ENCODE measurements around the gene PDZD2.
"Not testable (repeated sequence)": the region's sequence is repeated elsewhere in the genome, so short reads cannot be mapped to it uniquely, and the experiment has no call there.

Gene PDZD2

GRCh38 chr5:32002755-32003154, 363.8 kb downstream of the PDZD2 start:
- Mint-ChIP-seq H3K4me1 (ENCODE audit: low read depth) (no peaks in the 10 kb centered on the region), H3K27ac (no peak overlapping the region), H3K27me3 (no peaks in the 10 kb centered on the region), H3K9me3 (ENCODE audit: low read depth) (no peaks in the 10 kb centered on the region), H3K4me3 (no peak overlapping the region), H3K36me3 (no peaks in the 10 kb centered on the region)

GRCh38 chr5:32003981-32004380, 365.1 kb downstream of the PDZD2 start:
- H3K9me3 Mint-ChIP-seq (ENCODE audit: low read depth), result no peaks in the 10 kb centered on the region
- no peaks in the 10 kb centered on the region for H3K27me3 Mint-ChIP-seq
- H3K27ac Mint-ChIP-seq, result no peak overlapping the region
- no peaks in the 10 kb centered on the region for H3K36me3 Mint-ChIP-seq
- no peaks in the 10 kb centered on the region for H3K4me1 Mint-ChIP-seq (ENCODE audit: low read depth)
- H3K4me3 Mint-ChIP-seq, result no peak overlapping the region

- H3K27ac Mint-ChIP-seq, result no peak overlapping the region
- H3K4me1 Mint-ChIP-seq (ENCODE audit: low read depth), result no peaks in the 10 kb centered on the region
- H3K36me3 Mint-ChIP-seq, result no peaks in the 10 kb centered on the region
- no peaks in the 10 kb centered on the region for H3K9me3 Mint-ChIP-seq (ENCODE audit: low read depth)
- no peak overlapping the region for H3K4me3 Mint-ChIP-seq
- H3K27me3 Mint-ChIP-seq, result no peaks in the 10 kb centered on the region
Observed at GRCh38 chr5:32004404-32004803, 365.5 kb downstream of the PDZD2 start.

GRCh38 chr5:32008746-32009145, 369.8 kb downstream of the PDZD2 start:
- Mint-ChIP-seq H3K27ac (no peak overlapping the region), H3K36me3 (no peaks in the 10 kb centered on the region), H3K27me3 (no peaks in the 10 kb centered on the region), H3K4me3 (no peak overlapping the region), H3K9me3 (ENCODE audit: low read depth) (no peaks in the 10 kb centered on the region), H3K4me1 (ENCODE audit: low read depth) (no peaks in the 10 kb centered on the region)

- H3K36me3 Mint-ChIP-seq, result no peaks in the 10 kb centered on the region
- no peaks in the 10 kb centered on the region for H3K9me3 Mint-ChIP-seq (ENCODE audit: low read depth)
- H3K4me3 Mint-ChIP-seq, result no peak overlapping the region
- H3K27ac Mint-ChIP-seq, result no peak overlapping the region
- peaks cover 5% of the 10 kb centered on the region for H3K4me1 Mint-ChIP-seq (ENCODE audit: low read depth)
- no peaks in the 10 kb centered on the region for H3K27me3 Mint-ChIP-seq
Observed at GRCh38 chr5:32013658-32014057, 374.7 kb downstream of the PDZD2 start.

GRCh38 chr5:32014096-32014745, 375.3 kb downstream of the PDZD2 start:
- Mint-ChIP-seq H3K36me3 (no peaks in the 10 kb centered on the region), H3K27me3 (no peaks in the 10 kb centered on the region), H3K4me1 (ENCODE audit: low read depth) (peaks cover 5% of the 10 kb centered on the region), H3K4me3 (no peak overlapping the region), H3K9me3 (ENCODE audit: low read depth) (no peaks in the 10 kb centered on the region), H3K27ac (no peak overlapping the region)

GRCh38 chr5:32015262-32015661, 376.3 kb downstream of the PDZD2 start:
- H3K9me3 Mint-ChIP-seq (ENCODE audit: low read depth); H3K27ac Mint-ChIP-seq; H3K36me3 Mint-ChIP-seq; H3K27me3 Mint-ChIP-seq; H3K4me1 Mint-ChIP-seq (ENCODE audit: low read depth); H3K4me3 Mint-ChIP-seq: not testable (repeated sequence)

GRCh38 chr5:32017692-32018367, 378.9 kb downstream of the PDZD2 start:
- Mint-ChIP-seq H3K4me3 (no peak overlapping the region), H3K27ac (no peak overlapping the region), H3K4me1 (ENCODE audit: low read depth) (peaks cover 14% of the 10 kb centered on the region), H3K27me3 (no peaks in the 10 kb centered on the region), H3K36me3 (peaks cover 2% of the 10 kb centered on the region), H3K9me3 (ENCODE audit: low read depth) (no peaks in the 10 kb centered on the region)

- peaks cover 2% of the 10 kb centered on the region for H3K36me3 Mint-ChIP-seq
- H3K27ac Mint-ChIP-seq, result no peak overlapping the region
- H3K27me3 Mint-ChIP-seq, result no peaks in the 10 kb centered on the region
- peaks cover 14% of the 10 kb centered on the region for H3K4me1 Mint-ChIP-seq (ENCODE audit: low read depth)
- no peaks in the 10 kb centered on the region for H3K9me3 Mint-ChIP-seq (ENCODE audit: low read depth)
- H3K4me3 Mint-ChIP-seq, result no peak overlapping the region
Observed at GRCh38 chr5:32018476-32019436, 379.8 kb downstream of the PDZD2 start.

GRCh38 chr5:32020271-32020670, 381.3 kb downstream of the PDZD2 start:
- peak overlapping the region; percentile 68 for H3K4me3 Mint-ChIP-seq
- no peaks in the 10 kb centered on the region for H3K9me3 Mint-ChIP-seq (ENCODE audit: low read depth)
- peak overlapping the region; percentile 68 for H3K27ac Mint-ChIP-seq
- peaks cover 14% of the 10 kb centered on the region for H3K4me1 Mint-ChIP-seq (ENCODE audit: low read depth)
- peaks cover 2% of the 10 kb centered on the region for H3K36me3 Mint-ChIP-seq
- H3K27me3 Mint-ChIP-seq, result no peaks in the 10 kb centered on the region

- Mint-ChIP-seq H3K27ac (no peak overlapping the region), H3K4me1 (ENCODE audit: low read depth) (peaks cover 14% of the 10 kb centered on the region)
Observed at GRCh38 chr5:32020946-32021345, 382.0 kb downstream of the PDZD2 start.

GRCh38 chr5:32021771-32022170, 382.8 kb downstream of the PDZD2 start:
- H3K4me3 Mint-ChIP-seq, result no peak overlapping the region
- no peaks in the 10 kb centered on the region for H3K9me3 Mint-ChIP-seq (ENCODE audit: low read depth)
- peaks cover 14% of the 10 kb centered on the region for H3K4me1 Mint-ChIP-seq (ENCODE audit: low read depth)
- no peak overlapping the region for H3K27ac Mint-ChIP-seq
- H3K36me3 Mint-ChIP-seq, result peaks cover 2% of the 10 kb centered on the region
- H3K27me3 Mint-ChIP-seq, result no peaks in the 10 kb centered on the region

More at GRCh38 chr5:32020946-32021345, 382.0 kb downstream of the PDZD2 start:
- H3K4me3 Mint-ChIP-seq, result peak overlapping the region; percentile 68
- H3K36me3 Mint-ChIP-seq, result peaks cover 2% of the 10 kb centered on the region
- no peaks in the 10 kb centered on the region for H3K9me3 Mint-ChIP-seq (ENCODE audit: low read depth)
- H3K27me3 Mint-ChIP-seq, result no peaks in the 10 kb centered on the region

- Mint-ChIP-seq H3K27ac (no peak overlapping the region), H3K4me1 (ENCODE audit: low read depth) (peaks cover 12% of the 10 kb centered on the region), H3K27me3 (no peaks in the 10 kb centered on the region), H3K9me3 (ENCODE audit: low read depth) (no peaks in the 10 kb centered on the region), H3K4me3 (no peak overlapping the region), H3K36me3 (peaks cover 2% of the 10 kb centered on the region)
Observed at GRCh38 chr5:32022638-32023037, 383.7 kb downstream of the PDZD2 start.

- Mint-ChIP-seq H3K27me3 (no peaks in the 10 kb centered on the region), H3K9me3 (ENCODE audit: low read depth) (no peaks in the 10 kb centered on the region), H3K36me3 (peaks cover 2% of the 10 kb centered on the region), H3K4me3 (no peak overlapping the region), H3K27ac (no peak overlapping the region), H3K4me1 (ENCODE audit: low read depth) (peaks cover 8% of the 10 kb centered on the region)
Observed at GRCh38 chr5:32023816-32024215, 384.9 kb downstream of the PDZD2 start.

GRCh38 chr5:32024751-32025150, 385.8 kb downstream of the PDZD2 start:
- H3K4me3 Mint-ChIP-seq, result no peak overlapping the region
- peaks cover 8% of the 10 kb centered on the region for H3K4me1 Mint-ChIP-seq (ENCODE audit: low read depth)
- H3K36me3 Mint-ChIP-seq, result peaks cover 2% of the 10 kb centered on the region
- H3K27ac Mint-ChIP-seq, result no peak overlapping the region
- H3K27me3 Mint-ChIP-seq, result no peaks in the 10 kb centered on the region
- H3K9me3 Mint-ChIP-seq (ENCODE audit: low read depth), result no peaks in the 10 kb centered on the region
